Measurements from ENCODE around the gene SNAPC2. TPM values are rescaled to one million over a fixed set of nuclear protein-coding genes. Genes with fewer than 3 reads are reported as not detected.

The SNAPC2 gene
- total and polyA plus RNA-seq, 2 of the 13 experiments (the other 11 are each of a cell fraction or from before 2014, with no cell fraction given): 10.2 to 12.7 TPM

DNA sequence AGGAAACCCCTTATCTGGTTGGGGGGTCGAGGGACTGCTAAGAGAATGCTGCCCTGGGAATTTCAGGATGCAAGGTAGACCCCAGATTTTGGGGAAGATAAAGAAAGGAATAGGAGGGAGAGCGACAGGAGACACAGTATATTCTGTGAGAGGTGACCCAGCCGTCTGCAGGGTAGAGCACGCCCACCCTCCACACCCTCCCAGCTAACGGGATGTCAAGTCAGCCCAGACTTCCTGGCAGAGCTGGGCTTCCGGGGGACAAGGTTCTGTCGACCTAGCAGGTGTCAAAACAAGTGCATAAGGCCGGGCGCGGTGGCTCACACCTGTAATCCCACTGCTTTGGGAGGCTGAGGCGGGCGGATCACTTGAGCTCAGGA lies 45.3 kb upstream of the SNAPC2 start (continued):
- TF ChIP-seq, protein P1, sequence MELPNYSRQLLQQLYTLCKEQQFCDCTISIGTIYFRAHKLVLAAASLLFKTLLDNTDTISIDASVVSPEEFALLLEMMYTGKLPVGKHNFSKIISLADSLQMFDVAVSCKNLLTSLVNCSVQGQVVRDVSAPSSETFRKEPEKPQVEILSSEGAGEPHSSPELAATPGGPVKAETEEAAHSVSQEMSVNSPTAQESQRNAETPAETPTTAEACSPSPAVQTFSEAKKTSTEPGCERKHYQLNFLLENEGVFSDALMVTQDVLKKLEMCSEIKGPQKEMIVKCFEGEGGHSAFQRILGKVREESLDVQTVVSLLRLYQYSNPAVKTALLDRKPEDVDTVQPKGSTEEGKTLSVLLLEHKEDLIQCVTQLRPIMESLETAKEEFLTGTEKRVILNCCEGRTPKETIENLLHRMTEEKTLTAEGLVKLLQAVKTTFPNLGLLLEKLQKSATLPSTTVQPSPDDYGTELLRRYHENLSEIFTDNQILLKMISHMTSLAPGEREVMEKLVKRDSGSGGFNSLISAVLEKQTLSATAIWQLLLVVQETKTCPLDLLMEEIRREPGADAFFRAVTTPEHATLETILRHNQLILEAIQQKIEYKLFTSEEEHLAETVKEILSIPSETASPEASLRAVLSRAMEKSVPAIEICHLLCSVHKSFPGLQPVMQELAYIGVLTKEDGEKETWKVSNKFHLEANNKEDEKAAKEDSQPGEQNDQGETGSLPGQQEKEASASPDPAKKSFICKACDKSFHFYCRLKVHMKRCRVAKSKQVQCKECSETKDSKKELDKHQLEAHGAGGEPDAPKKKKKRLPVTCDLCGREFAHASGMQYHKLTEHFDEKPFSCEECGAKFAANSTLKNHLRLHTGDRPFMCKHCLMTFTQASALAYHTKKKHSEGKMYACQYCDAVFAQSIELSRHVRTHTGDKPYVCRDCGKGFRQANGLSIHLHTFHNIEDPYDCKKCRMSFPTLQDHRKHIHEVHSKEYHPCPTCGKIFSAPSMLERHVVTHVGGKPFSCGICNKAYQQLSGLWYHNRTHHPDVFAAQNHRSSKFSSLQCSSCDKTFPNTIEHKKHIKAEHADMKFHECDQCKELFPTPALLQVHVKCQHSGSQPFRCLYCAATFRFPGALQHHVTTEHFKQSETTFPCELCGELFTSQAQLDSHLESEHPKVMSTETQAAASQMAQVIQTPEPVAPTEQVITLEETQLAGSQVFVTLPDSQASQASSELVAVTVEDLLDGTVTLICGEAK (IDR thresholded peaks at IDR 0.05): no peak
- TF ChIP-seq, protein P1 (CRISPR knock-in tag; IDR thresholded peaks at IDR 0.05): 0 out of 2 replicates have a peak, but pooled peaks have one; percentile 13
- TF ChIP-seq ELF3 (CRISPR knock-in tag; IDR thresholded peaks at IDR 0.05) (0 out of 2 replicates have a peak, but pooled peaks have one; percentile 5), ZNF816 (CRISPR knock-in tag; IDR thresholded peaks at IDR 0.05; ENCODE audit: borderline replicate concordance) (0 out of 2 replicates have a peak, but pooled peaks have one; percentile 35), LCORL (IDR thresholded peaks at IDR 0.05) (no peak), LCORL (CRISPR knock-in tag; IDR thresholded peaks at IDR 0.05) (0 out of 2 replicates have a peak, but pooled peaks have one; percentile 19), ZMYM2 (CRISPR knock-in tag; IDR thresholded peaks at IDR 0.05) (0 out of 2 replicates have a peak, but pooled peaks have one; percentile 9), ZEB1 (IDR thresholded peaks at IDR 0.05; ENCODE audit: insufficient replicate concordance, low read depth) (peak; percentile 6), GABPA (IDR thresholded peaks at IDR 0.05; ENCODE audit: low read depth, low read length) (no peak), GABPA (CRISPR knock-in tag; IDR thresholded peaks at IDR 0.05; ENCODE audit: low read depth) (peak; percentile 30; the same call in 1 of the 2 replicates), NFKB2 (CRISPR knock-in tag; IDR thresholded peaks at IDR 0.05; ENCODE audit: borderline replicate concordance) (peak; percentile 39; the same call in 1 of the 2 replicates), SAP130 (CRISPR knock-in tag; IDR thresholded peaks at IDR 0.05; ENCODE audit: low read depth) (peak; percentile 22), ZNF350 (CRISPR knock-in tag; IDR thresholded peaks at IDR 0.05; ENCODE audit: borderline replicate concordance, low read depth) (peak; percentile 42; the same call in 1 of the 2 replicates)
- TF ChIP-seq, protein P2, sequence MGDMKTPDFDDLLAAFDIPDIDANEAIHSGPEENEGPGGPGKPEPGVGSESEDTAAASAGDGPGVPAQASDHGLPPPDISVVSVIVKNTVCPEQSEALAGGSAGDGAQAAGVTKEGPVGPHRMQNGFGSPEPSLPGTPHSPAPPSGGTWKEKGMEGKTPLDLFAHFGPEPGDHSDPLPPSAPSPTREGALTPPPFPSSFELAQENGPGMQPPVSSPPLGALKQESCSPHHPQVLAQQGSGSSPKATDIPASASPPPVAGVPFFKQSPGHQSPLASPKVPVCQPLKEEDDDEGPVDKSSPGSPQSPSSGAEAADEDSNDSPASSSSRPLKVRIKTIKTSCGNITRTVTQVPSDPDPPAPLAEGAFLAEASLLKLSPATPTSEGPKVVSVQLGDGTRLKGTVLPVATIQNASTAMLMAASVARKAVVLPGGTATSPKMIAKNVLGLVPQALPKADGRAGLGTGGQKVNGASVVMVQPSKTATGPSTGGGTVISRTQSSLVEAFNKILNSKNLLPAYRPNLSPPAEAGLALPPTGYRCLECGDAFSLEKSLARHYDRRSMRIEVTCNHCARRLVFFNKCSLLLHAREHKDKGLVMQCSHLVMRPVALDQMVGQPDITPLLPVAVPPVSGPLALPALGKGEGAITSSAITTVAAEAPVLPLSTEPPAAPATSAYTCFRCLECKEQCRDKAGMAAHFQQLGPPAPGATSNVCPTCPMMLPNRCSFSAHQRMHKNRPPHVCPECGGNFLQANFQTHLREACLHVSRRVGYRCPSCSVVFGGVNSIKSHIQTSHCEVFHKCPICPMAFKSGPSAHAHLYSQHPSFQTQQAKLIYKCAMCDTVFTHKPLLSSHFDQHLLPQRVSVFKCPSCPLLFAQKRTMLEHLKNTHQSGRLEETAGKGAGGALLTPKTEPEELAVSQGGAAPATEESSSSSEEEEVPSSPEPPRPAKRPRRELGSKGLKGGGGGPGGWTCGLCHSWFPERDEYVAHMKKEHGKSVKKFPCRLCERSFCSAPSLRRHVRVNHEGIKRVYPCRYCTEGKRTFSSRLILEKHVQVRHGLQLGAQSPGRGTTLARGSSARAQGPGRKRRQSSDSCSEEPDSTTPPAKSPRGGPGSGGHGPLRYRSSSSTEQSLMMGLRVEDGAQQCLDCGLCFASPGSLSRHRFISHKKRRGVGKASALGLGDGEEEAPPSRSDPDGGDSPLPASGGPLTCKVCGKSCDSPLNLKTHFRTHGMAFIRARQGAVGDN (CRISPR knock-in tag; IDR thresholded peaks at IDR 0.05): peak; percentile 45; the same call in 1 of the 2 replicates
- TF ChIP-seq, protein P3, sequence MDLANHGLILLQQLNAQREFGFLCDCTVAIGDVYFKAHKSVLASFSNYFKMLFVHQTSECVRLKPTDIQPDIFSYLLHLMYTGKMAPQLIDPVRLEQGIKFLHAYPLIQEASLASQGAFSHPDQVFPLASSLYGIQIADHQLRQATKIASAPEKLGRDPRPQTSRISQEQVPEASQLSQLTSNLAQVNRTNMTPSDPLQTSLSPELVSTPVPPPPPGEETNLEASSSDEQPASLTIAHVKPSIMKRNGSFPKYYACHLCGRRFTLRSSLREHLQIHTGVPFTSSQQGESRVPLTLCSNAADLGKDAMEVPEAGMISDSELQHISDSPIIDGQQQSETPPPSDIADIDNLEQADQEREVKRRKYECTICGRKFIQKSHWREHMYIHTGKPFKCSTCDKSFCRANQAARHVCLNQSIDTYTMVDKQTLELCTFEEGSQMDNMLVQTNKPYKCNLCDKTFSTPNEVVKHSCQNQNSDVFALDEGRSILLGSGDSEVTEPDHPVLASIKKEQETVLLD (CRISPR knock-in tag; IDR thresholded peaks at IDR 0.05; ENCODE audit: low read depth): no peak
- TF ChIP-seq, protein P4, sequence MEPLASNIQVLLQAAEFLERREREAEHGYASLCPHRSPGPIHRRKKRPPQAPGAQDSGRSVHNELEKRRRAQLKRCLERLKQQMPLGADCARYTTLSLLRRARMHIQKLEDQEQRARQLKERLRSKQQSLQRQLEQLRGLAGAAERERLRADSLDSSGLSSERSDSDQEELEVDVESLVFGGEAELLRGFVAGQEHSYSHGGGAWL (CRISPR knock-in tag; IDR thresholded peaks at IDR 0.05): no peak
